CD4-positive, CD25-positive, alpha-beta regulatory T cell (primary cell): Measurements from ENCODE around the gene RYR3. TPM values are rescaled to one million over a fixed set of nuclear protein-coding genes. Genes with fewer than 3 reads are reported as not detected.

Experiments
- ATAC-seq, 2 donors: fragments of 150-1000 bp; cut with Tn5 transposase; one replicate each; pipeline ENCODE4 v1.10.0; 2021; ENCODE audit warnings: low read depth in 2 of 2, moderate number of reproducible peaks in 2 of 2, moderate library complexity in 1 of 2
- DNase-seq, 3 donors: peaks; one replicate each; pipeline versions ENCODE4 v3.0.0 to v3.0.0-alpha.2; 2012 to 2022; ENCODE audit warnings: mixed read lengths in 1 of 3
- H3K27ac ChIP-seq: one replicate; pipeline ENCODE4 v1.7.0; 2013; ENCODE audit warnings: mild to moderate bottlenecking, low read length; ENCODE audit not compliant: insufficient read depth, poor library complexity, severe bottlenecking
- H3K27me3 ChIP-seq: one replicate; pipeline ENCODE4 v1.7.0; 2013; ENCODE audit warnings: low read length; ENCODE audit not compliant: control insufficient read depth, insufficient read depth
- H3K36me3 ChIP-seq: one replicate; pipeline ENCODE4 v1.7.0; 2013; ENCODE audit warnings: mild to moderate bottlenecking, low read length, moderate library complexity; ENCODE audit not compliant: control insufficient read depth, insufficient read depth
- H3K4me1 ChIP-seq: 2 replicates; pipeline ENCODE4 v1.7.0; 2013; ENCODE audit warnings: mild to moderate bottlenecking, low read length; ENCODE audit not compliant: insufficient read depth, control insufficient read depth, poor library complexity, severe bottlenecking
- H3K4me3 ChIP-seq: one replicate; pipeline ENCODE4 v1.7.0; 2013; ENCODE audit warnings: low read depth, mild to moderate bottlenecking, low read length, moderate library complexity
- H3K9me3 ChIP-seq, 2 experiments: 1 replicate in 1 of 2; 2 replicates in 1 of 2; pipeline ENCODE4 v1.7.0; 2013; ENCODE audit warnings: low read length in 2 of 2, mild to moderate bottlenecking in 1 of 2, moderate library complexity in 1 of 2; ENCODE audit not compliant: control insufficient read depth in 2 of 2
- H3K27ac Mint-ChIP-seq, 3 donors: one replicate each; pipeline ENCODE4 v1.8.0; 2020 to 2022; ENCODE audit warnings: mild to moderate bottlenecking in 3 of 3, mixed read lengths in 3 of 3, moderate library complexity in 2 of 3
- H3K27me3 Mint-ChIP-seq: one replicate; pipeline ENCODE4 v1.8.0; 2022; ENCODE audit warnings: mild to moderate bottlenecking, mixed read lengths
- H3K36me3 Mint-ChIP-seq: one replicate; pipeline ENCODE4 v1.8.0; 2020; ENCODE audit warnings: mixed read lengths
- H3K4me1 Mint-ChIP-seq, 4 donors: one replicate each; pipeline ENCODE4 v1.8.0; 2020 to 2022; ENCODE audit warnings: mixed read lengths in 4 of 4, mild to moderate bottlenecking in 1 of 4
- H3K4me3 Mint-ChIP-seq, 4 donors: one replicate each; pipeline ENCODE4 v1.8.0; 2020 to 2022; ENCODE audit warnings: mild to moderate bottlenecking in 4 of 4, mixed read lengths in 4 of 4, moderate library complexity in 3 of 4
- H3K9me3 Mint-ChIP-seq, 7 donors: one replicate each; pipeline ENCODE4 v1.8.0; 2020 to 2022; ENCODE audit warnings: mixed read lengths in 7 of 7, mild to moderate bottlenecking in 3 of 7, moderate library complexity in 2 of 7
- polyA plus RNA-seq, 4 donors: library from polyadenylated mRNA; unstranded; fragments of 300-500 nt; fragmentation: Illumina TruSeq; gene quantifications; one replicate each; pipeline ENCODE4 v1.2.3, GENCODE V29; 2021
- total RNA-seq: library from RNA; stranded (reverse); gene quantifications from one replicate; pipeline ENCODE4 v1.2.3, GENCODE V29; 2022

The RYR3 gene
- total and polyA plus RNA-seq, 5 donors from 2014 or later = 0.05 to 0.19 (median 0.09) TPM; not detected in 1

GRCh38 chr15:33547876-33548275 lies 237.1 kb downstream of the RYR3 start:
- H3K9me3 Mint-ChIP-seq = peaks cover 0 to 8% (median 0%) of the 10 kb centered on the region in 7 donors
- H3K36me3 Mint-ChIP-seq = no peaks in the 10 kb centered on the region
- Histone ChIP-seq H3K9me3 (no peaks in the 10 kb centered on the region), H3K27me3 (no peaks in the 10 kb centered on the region), H3K27ac (no peak overlapping the region), H3K4me1 (no peaks in the 10 kb centered on the region), H3K36me3 (no peaks in the 10 kb centered on the region), H3K4me3 (no peak overlapping the region)
- no peak overlapping the region for H3K27ac Mint-ChIP-seq
- no peak overlapping the region for H3K4me3 Mint-ChIP-seq
- DNase-seq = peak in 1 of 3 donors; percentile 7
- no peak for ATAC-seq
- H3K27me3 Mint-ChIP-seq = no peaks in the 10 kb centered on the region
- H3K4me1 Mint-ChIP-seq = no peaks in the 10 kb centered on the region

GRCh38 chr15:33551860-33552259 lies 241.1 kb downstream of the RYR3 start:
- H3K36me3 ChIP-seq = no peaks in the 10 kb centered on the region
- DNase-seq (no peak), ATAC-seq (no peak)
- H3K27me3 Mint-ChIP-seq = no peaks in the 10 kb centered on the region
- peaks cover 0 to 11% (median 0%) of the 10 kb centered on the region in 7 donors for H3K9me3 Mint-ChIP-seq
- H3K27ac Mint-ChIP-seq = no peak overlapping the region
- no peak overlapping the region for H3K27ac ChIP-seq
- H3K9me3 ChIP-seq = no peaks in the 10 kb centered on the region
- no peaks in the 10 kb centered on the region for H3K4me1 Mint-ChIP-seq
- no peak overlapping the region for H3K4me3 ChIP-seq
- no peaks in the 10 kb centered on the region for H3K27me3 ChIP-seq
- H3K36me3 Mint-ChIP-seq = no peaks in the 10 kb centered on the region
- H3K4me3 Mint-ChIP-seq = no peak overlapping the region
- H3K4me1 ChIP-seq = no peaks in the 10 kb centered on the region

- H3K27ac Mint-ChIP-seq = no peak overlapping the region
- H3K9me3 Mint-ChIP-seq = peaks cover 0 to 10% (median 0%) of the 10 kb centered on the region in 7 donors
These were observed 242.4 kb downstream of the RYR3 start for GRCh38 chr15:33553157-33553556.

GRCh38 chr15:33559207-33559890 lies 248.6 kb downstream of the RYR3 start:
- H3K27me3 ChIP-seq = no peaks in the 10 kb centered on the region
- H3K4me1 Mint-ChIP-seq = no peaks in the 10 kb centered on the region
- no peak overlapping the region for H3K27ac ChIP-seq
- H3K36me3 Mint-ChIP-seq = no peaks in the 10 kb centered on the region
- no peaks in the 10 kb centered on the region for H3K4me1 ChIP-seq
- no peak overlapping the region for H3K4me3 ChIP-seq
- H3K9me3 ChIP-seq = no peaks in the 10 kb centered on the region
- no peaks in the 10 kb centered on the region for H3K27me3 Mint-ChIP-seq
- H3K27ac Mint-ChIP-seq = no peak overlapping the region
- no peak overlapping the region for H3K4me3 Mint-ChIP-seq
- peaks cover 0 to 5% (median 2%) of the 10 kb centered on the region in 7 donors for H3K9me3 Mint-ChIP-seq
- no peaks in the 10 kb centered on the region for H3K36me3 ChIP-seq
- no peak for DNase-seq
- ATAC-seq = no peak

More at GRCh38 chr15:33553157-33553556, 242.4 kb downstream of the RYR3 start:
- H3K9me3 ChIP-seq = no peaks in the 10 kb centered on the region
- H3K36me3 Mint-ChIP-seq = no peaks in the 10 kb centered on the region
- DNase-seq (no peak), ATAC-seq (no peak)
- H3K4me1 ChIP-seq = no peaks in the 10 kb centered on the region
- H3K4me3 ChIP-seq = no peak overlapping the region
- no peaks in the 10 kb centered on the region for H3K36me3 ChIP-seq
- H3K27me3 Mint-ChIP-seq = no peaks in the 10 kb centered on the region
- H3K27me3 ChIP-seq = no peaks in the 10 kb centered on the region
- H3K4me1 Mint-ChIP-seq = no peaks in the 10 kb centered on the region
- H3K27ac ChIP-seq = no peak overlapping the region
- no peak overlapping the region for H3K4me3 Mint-ChIP-seq

- no peak overlapping the region for H3K27ac ChIP-seq
- Mint-ChIP-seq H3K9me3 (peaks cover 0 to 5% (median 2%) of the 10 kb centered on the region in 7 donors), H3K36me3 (no peaks in the 10 kb centered on the region), H3K4me3 (no peak overlapping the region), H3K27me3 (no peaks in the 10 kb centered on the region), H3K27ac (no peak overlapping the region), H3K4me1 (no peaks in the 10 kb centered on the region)
- no peak overlapping the region for H3K4me3 ChIP-seq
- H3K4me1 ChIP-seq = no peaks in the 10 kb centered on the region
- H3K9me3 ChIP-seq = no peaks in the 10 kb centered on the region
- no peak for ATAC-seq
- no peaks in the 10 kb centered on the region for H3K36me3 ChIP-seq
- DNase-seq = no peak
- H3K27me3 ChIP-seq = no peaks in the 10 kb centered on the region
These were observed 250.6 kb downstream of the RYR3 start for GRCh38 chr15:33561407-33561806.

GRCh38 chr15:33561967-33562366 lies 251.2 kb downstream of the RYR3 start:
- Histone ChIP-seq H3K9me3 (no peaks in the 10 kb centered on the region), H3K36me3 (no peaks in the 10 kb centered on the region), H3K4me3 (no peak overlapping the region), H3K27ac (no peak overlapping the region), H3K27me3 (no peaks in the 10 kb centered on the region), H3K4me1 (no peaks in the 10 kb centered on the region)
- H3K9me3 Mint-ChIP-seq = peaks cover 0 to 5% (median 2%) of the 10 kb centered on the region in 7 donors
- no peak overlapping the region for H3K27ac Mint-ChIP-seq
- no peak overlapping the region for H3K4me3 Mint-ChIP-seq
- DNase-seq (no peak), ATAC-seq (no peak)
- H3K4me1 Mint-ChIP-seq = no peaks in the 10 kb centered on the region
- H3K27me3 Mint-ChIP-seq = no peaks in the 10 kb centered on the region
- H3K36me3 Mint-ChIP-seq = no peaks in the 10 kb centered on the region

GRCh38 chr15:33565094-33565493 lies 254.3 kb downstream of the RYR3 start:
- no peaks in the 10 kb centered on the region for H3K4me1 Mint-ChIP-seq
- H3K27me3 ChIP-seq = no peaks in the 10 kb centered on the region
- no peak overlapping the region for H3K4me3 Mint-ChIP-seq
- no peaks in the 10 kb centered on the region for H3K36me3 Mint-ChIP-seq
- DNase-seq (no peak), ATAC-seq (no peak)
- no peaks in the 10 kb centered on the region for H3K36me3 ChIP-seq
- no peak overlapping the region for H3K27ac ChIP-seq
- no peaks in the 10 kb centered on the region for H3K27me3 Mint-ChIP-seq
- no peak overlapping the region for H3K4me3 ChIP-seq
- no peaks in the 10 kb centered on the region for H3K4me1 ChIP-seq
- no peak overlapping the region for H3K27ac Mint-ChIP-seq
- no peaks in the 10 kb centered on the region for H3K9me3 ChIP-seq
- peaks cover 0 to 5% (median 0%) of the 10 kb centered on the region in 7 donors for H3K9me3 Mint-ChIP-seq

- no peaks in the 10 kb centered on the region for H3K27me3 ChIP-seq
- H3K4me3 ChIP-seq = no peak overlapping the region
- H3K9me3 Mint-ChIP-seq = peaks cover 0 to 5% (median 0%) of the 10 kb centered on the region in 7 donors
- no peaks in the 10 kb centered on the region for H3K36me3 Mint-ChIP-seq
- no peak overlapping the region for H3K27ac Mint-ChIP-seq
- H3K36me3 ChIP-seq = no peaks in the 10 kb centered on the region
- DNase-seq = no peak
- H3K4me1 Mint-ChIP-seq = no peaks in the 10 kb centered on the region
- H3K27ac ChIP-seq = no peak overlapping the region
- H3K27me3 Mint-ChIP-seq = no peaks in the 10 kb centered on the region
- no peak for ATAC-seq
- H3K4me3 Mint-ChIP-seq = no peak overlapping the region
- no peaks in the 10 kb centered on the region for H3K4me1 ChIP-seq
- H3K9me3 ChIP-seq = no peaks in the 10 kb centered on the region
These were observed 256.9 kb downstream of the RYR3 start for GRCh38 chr15:33567652-33568051.
